RWPE2 (cell line): ENCODE measurements around the gene CYFIP1.
A peak's percentile ranks its signal among the peaks of the same experiment; 100 is the strongest.

Experiments used
- ATAC-seq: fragments of 200-7000 bp; cut with Tn5 transposase; 3 replicates; pipeline ENCODE4 v1.9.1; 2021; ENCODE audit warnings: low read depth
- DNase-seq: peaks from one replicate; pipeline ENCODE4 v3.0.0-alpha.2; 2020; ENCODE audit warnings: low spot score
- H3K27ac ChIP-seq: fragments of 450-650 bp; 2 replicates; pipeline ENCODE4 v1.5.1; 2017; ENCODE audit warnings: mild to moderate bottlenecking; ENCODE audit not compliant: poor library complexity, severe bottlenecking
- H3K27me3 ChIP-seq: fragments of 250-450 bp; sonication (Bioruptor Pico); 2 replicates; pipeline ENCODE4 v1.5.1; 2021; ENCODE audit warnings: mild to moderate bottlenecking, moderate library complexity; ENCODE audit not compliant: insufficient read depth, poor library complexity, severe bottlenecking
- H3K36me3 ChIP-seq: fragments of 250-450 bp; sonication (Bioruptor Pico); 2 replicates; pipeline ENCODE4 v1.5.1; 2020; ENCODE audit warnings: low read depth, mild to moderate bottlenecking, moderate library complexity
- H3K4me1 ChIP-seq: fragments of 250-450 bp; sonication (Bioruptor Pico); 2 replicates; pipeline ENCODE4 v1.5.1; 2021; ENCODE audit warnings: mild to moderate bottlenecking, moderate library complexity; ENCODE audit not compliant: insufficient read depth, poor library complexity, severe bottlenecking
- H3K4me3 ChIP-seq: fragments of 250-450 bp; sonication (Bioruptor Pico); 2 replicates; pipeline ENCODE4 v1.5.1; 2021; ENCODE audit warnings: mild to moderate bottlenecking, moderate library complexity; ENCODE audit not compliant: severe bottlenecking
- H3K9me3 ChIP-seq: fragments of 250-450 bp; sonication (Bioruptor Pico); 2 replicates; pipeline ENCODE4 v1.5.1; 2021; ENCODE audit warnings: mild to moderate bottlenecking, moderate library complexity; ENCODE audit not compliant: severe bottlenecking
- CTCF ChIP-seq: fragments of 450-650 bp; IDR thresholded peaks from one replicate; pipeline ENCODE4 v1.5.1; 2017; ENCODE audit warnings: mild to moderate bottlenecking, moderate library complexity; ENCODE audit not compliant: poor library complexity, severe bottlenecking

Gene CYFIP1

GRCh38 chr15:22887157-22887951 is 92.8 kb downstream of the CYFIP1 start:
- Histone ChIP-seq H3K27ac (peak overlapping the region; percentile 9), H3K4me1 (no peaks in the 10 kb centered on the region), H3K36me3 (peaks cover 47% of the 10 kb centered on the region), H3K4me3 (no peak overlapping the region), H3K27me3 (no peaks in the 10 kb centered on the region), H3K9me3 (no peaks in the 10 kb centered on the region)
- no peak for TF ChIP-seq CTCF
- ATAC-seq (peak; percentile 26; the same call in 1 of the 3 replicates), DNase-seq (peak; percentile 73)

GRCh38 chr15:22885120-22885519 is 95.0 kb downstream of the CYFIP1 start:
- H3K4me3 ChIP-seq = no peak overlapping the region
- ATAC-seq (no peak), DNase-seq (no peak)
- H3K4me1 ChIP-seq = no peaks in the 10 kb centered on the region
- no peaks in the 10 kb centered on the region for H3K27me3 ChIP-seq
- no peaks in the 10 kb centered on the region for H3K9me3 ChIP-seq
- no peak for TF ChIP-seq CTCF
- no peak overlapping the region for H3K27ac ChIP-seq
- H3K36me3 ChIP-seq = peaks cover 65% of the 10 kb centered on the region

- no peaks in the 10 kb centered on the region for H3K4me1 ChIP-seq
- ATAC-seq (no peak), DNase-seq (no peak)
- H3K36me3 ChIP-seq = peaks cover 66% of the 10 kb centered on the region
- no peaks in the 10 kb centered on the region for H3K27me3 ChIP-seq
- H3K9me3 ChIP-seq = no peaks in the 10 kb centered on the region
- no peak overlapping the region for H3K27ac ChIP-seq
- H3K4me3 ChIP-seq = no peak overlapping the region
- peak; percentile 28 for TF ChIP-seq CTCF
These were observed 95.8 kb downstream of the CYFIP1 start for GRCh38 chr15:22884344-22884743.

GRCh38 chr15:22883196-22883595 is 97.0 kb downstream of the CYFIP1 start:
- peak; percentile 71 for DNase-seq
- no peak for TF ChIP-seq CTCF
- Histone ChIP-seq H3K4me1 (no peaks in the 10 kb centered on the region), H3K4me3 (no peak overlapping the region), H3K9me3 (no peaks in the 10 kb centered on the region), H3K27ac (no peak overlapping the region), H3K27me3 (no peaks in the 10 kb centered on the region), H3K36me3 (peaks cover 73% of the 10 kb centered on the region)
- ATAC-seq = no peak
